ENCODE results near the gene BLVRB.

DNA sequence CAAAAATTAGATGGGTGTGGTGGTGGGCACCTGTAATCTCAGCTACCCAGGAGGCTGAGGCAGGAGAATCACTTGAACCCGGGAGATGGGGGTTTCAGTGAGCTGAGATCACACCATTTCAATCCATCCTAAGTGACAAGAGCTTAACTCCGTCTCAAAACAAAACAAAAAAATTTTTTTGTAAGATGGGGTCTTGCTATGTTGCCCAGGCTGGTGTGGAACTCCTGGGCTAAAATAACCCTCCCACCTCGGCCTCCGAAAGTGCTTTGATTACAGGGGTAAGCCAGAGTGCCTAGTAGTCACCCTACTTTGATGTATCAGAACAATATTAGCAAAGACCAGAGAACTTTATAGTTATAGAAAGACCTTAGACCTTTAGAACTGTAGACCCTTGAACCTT, 9.2 kb upstream of the BLVRB start:
- TF ChIP-seq, protein P1, sequence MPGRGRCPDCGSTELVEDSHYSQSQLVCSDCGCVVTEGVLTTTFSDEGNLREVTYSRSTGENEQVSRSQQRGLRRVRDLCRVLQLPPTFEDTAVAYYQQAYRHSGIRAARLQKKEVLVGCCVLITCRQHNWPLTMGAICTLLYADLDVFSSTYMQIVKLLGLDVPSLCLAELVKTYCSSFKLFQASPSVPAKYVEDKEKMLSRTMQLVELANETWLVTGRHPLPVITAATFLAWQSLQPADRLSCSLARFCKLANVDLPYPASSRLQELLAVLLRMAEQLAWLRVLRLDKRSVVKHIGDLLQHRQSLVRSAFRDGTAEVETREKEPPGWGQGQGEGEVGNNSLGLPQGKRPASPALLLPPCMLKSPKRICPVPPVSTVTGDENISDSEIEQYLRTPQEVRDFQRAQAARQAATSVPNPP (IDR thresholded peaks at IDR 0.05; ENCODE audit: borderline replicate concordance, insufficient read depth, insufficient read length): no peak
- TF ChIP-seq, protein P2, sequence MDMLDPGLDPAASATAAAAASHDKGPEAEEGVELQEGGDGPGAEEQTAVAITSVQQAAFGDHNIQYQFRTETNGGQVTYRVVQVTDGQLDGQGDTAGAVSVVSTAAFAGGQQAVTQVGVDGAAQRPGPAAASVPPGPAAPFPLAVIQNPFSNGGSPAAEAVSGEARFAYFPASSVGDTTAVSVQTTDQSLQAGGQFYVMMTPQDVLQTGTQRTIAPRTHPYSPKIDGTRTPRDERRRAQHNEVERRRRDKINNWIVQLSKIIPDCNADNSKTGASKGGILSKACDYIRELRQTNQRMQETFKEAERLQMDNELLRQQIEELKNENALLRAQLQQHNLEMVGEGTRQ (CRISPR knock-in tag; IDR thresholded peaks at IDR 0.05): no peak
- no peak for TF ChIP-seq ZNF561 (CRISPR knock-in tag; conservative IDR thresholded peaks at IDR 0.05)
- TF ChIP-seq BACH1 (tag; IDR thresholded peaks at IDR 0.05): no peak
- TF ChIP-seq, protein P3, sequence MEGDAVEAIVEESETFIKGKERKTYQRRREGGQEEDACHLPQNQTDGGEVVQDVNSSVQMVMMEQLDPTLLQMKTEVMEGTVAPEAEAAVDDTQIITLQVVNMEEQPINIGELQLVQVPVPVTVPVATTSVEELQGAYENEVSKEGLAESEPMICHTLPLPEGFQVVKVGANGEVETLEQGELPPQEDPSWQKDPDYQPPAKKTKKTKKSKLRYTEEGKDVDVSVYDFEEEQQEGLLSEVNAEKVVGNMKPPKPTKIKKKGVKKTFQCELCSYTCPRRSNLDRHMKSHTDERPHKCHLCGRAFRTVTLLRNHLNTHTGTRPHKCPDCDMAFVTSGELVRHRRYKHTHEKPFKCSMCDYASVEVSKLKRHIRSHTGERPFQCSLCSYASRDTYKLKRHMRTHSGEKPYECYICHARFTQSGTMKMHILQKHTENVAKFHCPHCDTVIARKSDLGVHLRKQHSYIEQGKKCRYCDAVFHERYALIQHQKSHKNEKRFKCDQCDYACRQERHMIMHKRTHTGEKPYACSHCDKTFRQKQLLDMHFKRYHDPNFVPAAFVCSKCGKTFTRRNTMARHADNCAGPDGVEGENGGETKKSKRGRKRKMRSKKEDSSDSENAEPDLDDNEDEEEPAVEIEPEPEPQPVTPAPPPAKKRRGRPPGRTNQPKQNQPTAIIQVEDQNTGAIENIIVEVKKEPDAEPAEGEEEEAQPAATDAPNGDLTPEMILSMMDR (IDR thresholded peaks at IDR 0.05 in 2 of 3, conservative IDR thresholded peaks at IDR 0.05 in 1 of 3; ENCODE audit: insufficient read depth in 2 of 3, low read depth in 1 of 3, low read length in 3 of 3): no peak
- TF ChIP-seq RAD21 (CRISPR knock-in tag; conservative IDR thresholded peaks at IDR 0.05 in 1 of 2, IDR thresholded peaks at IDR 0.05 in 1 of 2): no peak
- no peak for TF ChIP-seq JUNB (CRISPR knock-in tag; conservative IDR thresholded peaks at IDR 0.05)
- TF ChIP-seq, protein P4, sequence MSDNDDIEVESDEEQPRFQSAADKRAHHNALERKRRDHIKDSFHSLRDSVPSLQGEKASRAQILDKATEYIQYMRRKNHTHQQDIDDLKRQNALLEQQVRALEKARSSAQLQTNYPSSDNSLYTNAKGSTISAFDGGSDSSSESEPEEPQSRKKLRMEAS (CRISPR knock-in tag; IDR thresholded peaks at IDR 0.05): no peak
- no peak for TF ChIP-seq ZNF263 (CRISPR knock-in tag; IDR thresholded peaks at IDR 0.05; ENCODE audit: borderline replicate concordance)
- no peak for TF ChIP-seq FOS (IDR thresholded peaks at IDR 0.05; ENCODE audit: extremely low read depth, insufficient read length)

All from K562 (cell line).